Smooth muscle cell (in vitro differentiated cells): Measurements from ENCODE around the gene ZNF562. TPM values are rescaled to one million over a fixed set of nuclear protein-coding genes. Genes with fewer than 3 reads are reported as not detected.
"Not testable (repeated sequence)": the region's sequence is repeated elsewhere in the genome, so short reads cannot be mapped to it uniquely, and the experiment has no call there.

Source experiments
- DNase-seq: peaks from one replicate; lab custom pipeline; 2025; ENCODE audit not compliant: unreplicated experiment; lab: John Stamatoyannopoulos, UW
- H2AFZ ChIP-seq: fragments of 200-600 bp; sonication (generic); 2 replicates; pipeline ENCODE4 v1.6.0; 2016; ENCODE audit warnings: antibody characterized with exemption, low read depth, mild to moderate bottlenecking
- H3F3A ChIP-seq: fragments of 200-600 bp; sonication (generic); 2 replicates; pipeline ENCODE4 v1.6.0; 2017; ENCODE audit warnings: antibody characterized with exemption, low read depth
- H3K27ac ChIP-seq: fragments of 200-600 bp; sonication (generic); 2 replicates; pipeline ENCODE4 v1.5.1; 2016; ENCODE audit warnings: low read depth, mild to moderate bottlenecking
- H3K27me3 ChIP-seq: fragments of 200-600 bp; sonication (generic); 2 replicates; pipeline ENCODE4 v1.6.1; 2016; ENCODE audit warnings: low read depth, mild to moderate bottlenecking
- H3K36me3 ChIP-seq: fragments of 200-600 bp; sonication (generic); 2 replicates; pipeline ENCODE4 v1.5.1; 2016; ENCODE audit warnings: low read depth
- H3K4me1 ChIP-seq: fragments of 200-600 bp; sonication (generic); 2 replicates; pipeline ENCODE4 v1.5.1; 2016; ENCODE audit warnings: low read depth
- H3K4me2 ChIP-seq: fragments of 200-600 bp; sonication (generic); 2 replicates; pipeline ENCODE4 v1.6.0; 2016; ENCODE audit warnings: mild to moderate bottlenecking
- H3K4me3 ChIP-seq: fragments of 200-600 bp; sonication (generic); 2 replicates; pipeline ENCODE4 v1.5.1; 2016; ENCODE audit warnings: mild to moderate bottlenecking
- H3K79me2 ChIP-seq: fragments of 200-600 bp; sonication (generic); 2 replicates; pipeline ENCODE4 v1.6.0; 2016; ENCODE audit warnings: low read depth, mild to moderate bottlenecking
- H3K9ac ChIP-seq: fragments of 200-600 bp; sonication (generic); 2 replicates; pipeline ENCODE4 v1.6.0; 2016; ENCODE audit warnings: low read depth
- H3K9me3 ChIP-seq: fragments of 200-600 bp; sonication (generic); replicated peaks from 2 replicates; pipeline ENCODE4 v1.5.1; 2016; ENCODE audit warnings: low read depth
- H4K20me1 ChIP-seq: fragments of 200-600 bp; sonication (generic); 2 replicates; pipeline ENCODE4 v1.6.0; 2016; ENCODE audit warnings: low read depth
- CTCF ChIP-seq: fragments of 200-600 bp; sonication (generic); IDR thresholded peaks from 2 replicates; pipeline ENCODE4 v1.5.1; 2017; ENCODE audit warnings: borderline replicate concordance, mild to moderate bottlenecking, antibody characterized with exemption; ENCODE audit not compliant: insufficient read depth, poor library complexity, severe bottlenecking
- WGBS: methylation state at CpG from one replicate; pipeline ENCODE4 v1.1.7; 2016; ENCODE audit warnings: low lambda C conversion rate; 5-methylcytosine and 5-hydroxymethylcytosine counted together
- polyA plus RNA-seq: library from polyadenylated mRNA; unstranded; fragments of >200 nt; fragmentation: Nextera tagmentation; extraction: Ambion mirVana; gene quantifications from 2 replicates; pipeline ENCODE4 v1.2.1, GENCODE V29; 2016
- total RNA-seq: library from RNA; depleted of rRNA; stranded (reverse); fragments of >200 nt; gene quantifications from 2 replicates; pipeline ENCODE4 v1.2.3, GENCODE V29; 2014

The ZNF562 gene
- total and polyA plus RNA-seq, 2 experiments from 2014 or later = 0.36 to 0.86 TPM

- TF ChIP-seq CTCF = no peak
- Histone ChIP-seq H3K4me1 (no peaks in the 10 kb centered on the region), H3K4me2 (no peak overlapping the region), H3K9me3 (no peaks in the 10 kb centered on the region), H3K79me2 (no peaks in the 10 kb centered on the region), H3K36me3 (no peaks in the 10 kb centered on the region), H3F3A (no peaks in the 10 kb centered on the region), H2AFZ (no peak overlapping the region), H3K9ac (no peak overlapping the region), H3K27me3 (no peaks in the 10 kb centered on the region), H3K27ac (no peak overlapping the region), H3K4me3 (no peak overlapping the region), H4K20me1 (no peaks in the 10 kb centered on the region)
- DNase-seq = no peak
- WGBS = 95% methylated on average over 2 of the region's 2 CpGs
Observed at GRCh38 chr19:9658769-9659168, 16.1 kb downstream of the ZNF562 start.

- H2AFZ ChIP-seq, DNase-seq, H3K4me2 ChIP-seq, H3K4me3 ChIP-seq, H3K79me2 ChIP-seq, H3K27ac ChIP-seq, H3F3A ChIP-seq, H3K4me1 ChIP-seq, H4K20me1 ChIP-seq, H3K9ac ChIP-seq, H3K27me3 ChIP-seq: not testable (repeated sequence)
- Histone ChIP-seq H3K36me3 (peaks cover 14% of the 10 kb centered on the region), H3K9me3 (peaks cover 19% of the 10 kb centered on the region)
- 97% methylated on average over 5 of the region's 5 CpGs for WGBS
Observed at GRCh38 chr19:9653066-9653555, 21.8 kb downstream of the ZNF562 start.

GRCh38 chr19:9651464-9651863 lies 23.4 kb downstream of the ZNF562 start:
- not testable (repeated sequence) for H3K27me3 ChIP-seq, H2AFZ ChIP-seq, H3K9ac ChIP-seq, H3K4me2 ChIP-seq, H3F3A ChIP-seq, H3K27ac ChIP-seq, H3K4me3 ChIP-seq, H4K20me1 ChIP-seq, DNase-seq, H3K4me1 ChIP-seq, H3K79me2 ChIP-seq
- H3K36me3 ChIP-seq = peaks cover 14% of the 10 kb centered on the region
- H3K9me3 ChIP-seq = peaks cover 19% of the 10 kb centered on the region
- 99% methylated on average over 3 of the region's 3 CpGs for WGBS

- no peak overlapping the region for H3K27ac ChIP-seq
- no peak for DNase-seq
- no peaks in the 10 kb centered on the region for H4K20me1 ChIP-seq
- TF ChIP-seq CTCF = no peak
- H3K9me3 ChIP-seq = peaks cover 19% of the 10 kb centered on the region
- H3K4me2 ChIP-seq = no peak overlapping the region
- H2AFZ ChIP-seq = no peak overlapping the region
- no peaks in the 10 kb centered on the region for H3K79me2 ChIP-seq
- H3K4me3 ChIP-seq = no peak overlapping the region
- no peaks in the 10 kb centered on the region for H3K4me1 ChIP-seq
- H3K27me3 ChIP-seq = no peaks in the 10 kb centered on the region
- WGBS = 93% methylated on average over 5 of the region's 5 CpGs
- no peaks in the 10 kb centered on the region for H3F3A ChIP-seq
- no peak overlapping the region for H3K9ac ChIP-seq
- H3K36me3 ChIP-seq = peaks cover 18% of the 10 kb centered on the region
Observed at GRCh38 chr19:9650345-9650744, 24.6 kb downstream of the ZNF562 start.

GRCh38 chr19:9645472-9645871 lies 29.4 kb downstream of the ZNF562 start:
- Histone ChIP-seq H3K36me3 (peaks cover 5% of the 10 kb centered on the region), H3K79me2 (no peaks in the 10 kb centered on the region), H3K9me3 (no peaks in the 10 kb centered on the region), H4K20me1 (no peaks in the 10 kb centered on the region), H3K4me2 (no peak overlapping the region), H3K4me1 (no peaks in the 10 kb centered on the region), H3K27ac (no peak overlapping the region), H3K4me3 (no peak overlapping the region), H3F3A (no peaks in the 10 kb centered on the region), H3K9ac (no peak overlapping the region), H2AFZ (no peak overlapping the region), H3K27me3 (no peaks in the 10 kb centered on the region)
- 87% methylated on average over 1 of the region's 1 CpG for WGBS
- no peak for DNase-seq
- TF ChIP-seq CTCF = no peak
